Astrocyte (in vitro differentiated cells and primary cell): ENCODE data around the gene NUP214.

ENCODE experiments used
- CTCF ChIP-seq: IDR thresholded peaks from 2 replicates; pipeline ENCODE4 v1.5.1; 2011; ENCODE audit warnings: low read depth, mild to moderate bottlenecking, inconsistent platforms, low read length, moderate library complexity; ENCODE audit not compliant: insufficient read depth
- EZH2 ChIP-seq: IDR thresholded peaks from 2 replicates; pipeline ENCODE4 v1.6.1; 2012; ENCODE audit warnings: mild to moderate bottlenecking, low read length, inconsistent platforms; ENCODE audit not compliant: insufficient read depth

GRCh38 chr9:131236161-131236560 lies 110.8 kb downstream of the NUP214 start:
- no peak for TF ChIP-seq CTCF
- TF ChIP-seq EZH2 = no peak
